Activated naive CD4-positive, alpha-beta T cell treated with anti-CD3 and anti-CD28 coated beads, Interleukin-2, amount 10 ng/mL, durations not matched to agents 7 days and 5 days (primary cell): ENCODE measurements around the gene TMEM74B.
"Not testable (repeated sequence)": the region's sequence is repeated elsewhere in the genome, so short reads cannot be mapped to it uniquely, and the experiment has no call there.

Source experiments
- CTCF ChIA-PET: fragments of 350-600 bp; sonication (Branson Sonifier 250); formaldehyde crosslinking; loops from one replicate; lab custom pipeline; 2021; ENCODE audit warnings: antibody characterized with exemption; lab: Charles Lee
- DNase-seq: peaks from one replicate; pipeline ENCODE4 v3.0.0-alpha.2; 2020
- H3K27ac Mint-ChIP-seq: one replicate; pipeline ENCODE4 v1.8.0; 2021; ENCODE audit warnings: mild to moderate bottlenecking, moderate library complexity, mixed read lengths
- H3K27me3 Mint-ChIP-seq: one replicate; pipeline ENCODE4 v1.8.0; 2021; ENCODE audit warnings: mild to moderate bottlenecking, mixed read lengths
- H3K36me3 Mint-ChIP-seq: one replicate; pipeline ENCODE4 v1.8.0; 2021; ENCODE audit warnings: mixed read lengths
- H3K4me1 Mint-ChIP-seq: one replicate; pipeline ENCODE4 v1.8.0; 2021; ENCODE audit warnings: mixed read lengths
- H3K4me3 Mint-ChIP-seq: one replicate; pipeline ENCODE4 v1.8.0; 2021; ENCODE audit warnings: mild to moderate bottlenecking, moderate library complexity, mixed read lengths
- H3K9me3 Mint-ChIP-seq: one replicate; pipeline ENCODE4 v1.8.0; 2021; ENCODE audit warnings: mixed read lengths

TMEM74B gene

DNA sequence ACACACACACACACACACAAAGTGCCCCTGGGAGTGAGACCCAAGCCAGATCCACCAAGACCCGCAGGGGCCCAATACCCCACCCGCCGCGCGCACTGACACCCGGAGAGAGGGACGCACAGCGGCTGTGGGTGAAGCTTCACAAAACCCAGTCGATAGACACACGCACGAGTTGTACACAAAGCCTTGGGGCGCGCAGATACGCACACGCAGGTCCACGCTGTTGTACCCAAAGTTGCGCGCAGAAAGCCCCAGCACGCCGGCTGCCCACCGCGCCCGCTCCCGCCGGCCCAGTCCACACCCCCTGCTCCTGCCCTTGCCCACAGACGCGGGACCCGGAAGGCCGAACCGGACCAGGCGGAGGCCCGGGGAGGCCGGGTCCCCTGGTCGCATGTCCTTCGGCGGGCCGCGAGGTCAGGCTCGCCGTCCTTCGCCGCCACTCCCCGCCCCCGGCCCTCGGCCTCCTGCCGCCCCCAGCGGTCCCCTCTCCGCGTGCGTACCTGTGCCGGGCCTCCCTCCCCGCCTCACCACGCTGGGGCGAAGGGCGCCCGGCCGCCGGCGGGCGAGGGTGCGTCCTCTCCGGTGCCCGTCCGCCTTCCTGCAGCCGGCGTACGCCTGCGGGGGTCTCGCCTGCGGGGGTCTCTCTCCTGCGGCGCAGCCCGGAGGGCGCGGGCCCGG is at the start of gene TMEM74B:
TSS of gene TMEM74B (minus strand) at position 344 of the 678 bp plus-strand sequence. CDS start 1,180 bp downstream, outside the sequence.
- H3K4me1 Mint-ChIP-seq = peaks cover 11% of the 10 kb centered on the region
- no peak within 1 kb of the TSS for H3K27ac Mint-ChIP-seq
- H3K9me3 Mint-ChIP-seq = no peaks in the 10 kb centered on the region
- H3K4me3 Mint-ChIP-seq = peak within 1 kb of the TSS; percentile 71
- CTCF ChIA-PET = interaction anchor here (0.7 to 1.2 kb wide), 4 partner anchors 9 to 128 kb away, joined by 3 to 4 read pairs (median 4); no protein-coding TSS in a partner anchor
- no peak for DNase-seq
- no peaks in the 10 kb centered on the region for H3K36me3 Mint-ChIP-seq
- peaks cover 38% of the 10 kb centered on the region for H3K27me3 Mint-ChIP-seq

GRCh38 chr20:1232286-1233111 is 47.7 kb upstream of the TMEM74B start:
- peaks cover 6% of the 10 kb centered on the region for H3K27me3 Mint-ChIP-seq
- no peak overlapping the region for H3K27ac Mint-ChIP-seq
- H3K4me3 Mint-ChIP-seq = no peak overlapping the region
- H3K36me3 Mint-ChIP-seq = no peaks in the 10 kb centered on the region
- no peak for DNase-seq
- peaks cover 11% of the 10 kb centered on the region for H3K4me1 Mint-ChIP-seq
- H3K9me3 Mint-ChIP-seq = no peaks in the 10 kb centered on the region
- CTCF ChIA-PET = no interaction called here

DNA sequence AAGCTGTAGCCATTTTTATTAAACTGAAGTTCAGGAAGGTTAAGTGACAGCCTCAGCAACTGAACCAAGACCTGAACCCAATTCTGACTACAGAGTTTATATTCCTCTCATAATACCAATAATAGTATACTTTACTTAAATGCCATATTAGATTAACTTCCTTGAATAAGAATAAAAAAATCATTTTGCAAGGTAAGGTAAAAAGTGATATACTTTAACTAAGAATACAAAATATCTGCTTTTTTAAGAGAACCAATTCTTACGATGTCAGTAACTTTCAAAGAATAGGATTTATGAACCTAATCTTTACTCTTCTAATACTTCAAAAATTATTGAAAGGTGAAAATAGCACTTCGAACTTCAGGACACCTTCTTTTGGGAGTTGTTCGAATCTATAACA is 44.8 kb upstream of the TMEM74B start:
- H3K4me1 Mint-ChIP-seq = peaks cover 20% of the 10 kb centered on the region
- H3K36me3 Mint-ChIP-seq = no peaks in the 10 kb centered on the region
- no peaks in the 10 kb centered on the region for H3K9me3 Mint-ChIP-seq
- no peak for DNase-seq
- no peak overlapping the region for H3K4me3 Mint-ChIP-seq
- CTCF ChIA-PET = no interaction called here
- H3K27ac Mint-ChIP-seq = no peak overlapping the region
- peaks cover 29% of the 10 kb centered on the region for H3K27me3 Mint-ChIP-seq

DNA sequence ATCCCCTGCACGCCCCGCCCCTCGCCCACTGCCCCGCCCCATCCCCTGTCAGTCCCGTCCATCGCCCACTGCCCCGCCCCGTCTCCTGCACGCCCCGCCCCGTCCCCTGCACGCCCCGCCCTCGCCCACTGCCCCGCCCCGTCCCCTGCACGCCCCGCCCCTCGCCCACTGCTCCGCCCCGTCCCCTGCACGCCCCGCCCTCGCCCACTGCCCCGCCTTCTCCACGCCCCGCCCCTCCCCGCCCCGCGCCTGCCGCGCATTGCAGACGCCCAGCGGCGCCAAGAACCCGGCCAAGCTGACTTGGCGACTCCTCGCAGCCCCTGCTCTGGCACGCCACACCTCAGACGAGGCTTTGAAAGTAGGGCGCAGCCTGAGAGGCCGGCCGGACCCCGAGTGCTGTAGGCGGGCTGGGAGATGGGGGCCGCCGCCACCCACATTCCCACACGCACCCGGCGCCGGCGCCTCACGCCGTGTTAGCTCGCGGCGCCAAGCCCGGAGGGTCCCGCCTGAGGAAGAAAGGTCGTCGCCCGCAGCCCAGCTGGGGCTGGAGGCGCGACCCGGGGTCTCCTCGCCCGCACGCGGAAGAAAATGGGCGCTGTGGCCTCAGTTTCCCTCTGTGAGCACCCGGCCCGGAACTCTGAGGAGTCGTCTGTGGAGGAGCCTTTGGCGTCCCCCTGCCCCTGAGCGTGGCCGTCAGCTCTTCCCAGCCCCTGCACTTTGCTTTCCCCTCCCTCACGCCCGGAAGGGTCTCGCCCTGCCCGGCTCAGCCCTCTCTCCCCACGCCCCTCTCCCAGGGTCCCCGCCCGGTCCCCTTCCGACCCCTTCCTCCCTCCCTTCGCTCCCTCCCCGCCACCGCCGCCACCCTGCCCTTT is 41.2 kb upstream of the TMEM74B start, which contains the start of gene RAD21L1:
TSS of gene RAD21L1 (plus strand) at position 262 of the 872 bp plus-strand sequence. CDS start 2,410 bp downstream, outside the sequence.
- H3K4me1 Mint-ChIP-seq = peaks cover 19% of the 10 kb centered on the region
- peak within 1 kb of the TSS; percentile 25 for H3K27ac Mint-ChIP-seq
- H3K4me3 Mint-ChIP-seq = peak within 1 kb of the TSS; percentile 79
- peaks cover 2% of the 10 kb centered on the region for H3K9me3 Mint-ChIP-seq
- DNase-seq = peak; percentile 87
- no peaks in the 10 kb centered on the region for H3K36me3 Mint-ChIP-seq
- CTCF ChIA-PET = interaction anchor here (1.2 kb wide), 2 partner anchors 13 to 44 kb away, joined by 3 to 4 read pairs; no protein-coding TSS in a partner anchor
- H3K27me3 Mint-ChIP-seq = peaks cover 52% of the 10 kb centered on the region

DNA sequence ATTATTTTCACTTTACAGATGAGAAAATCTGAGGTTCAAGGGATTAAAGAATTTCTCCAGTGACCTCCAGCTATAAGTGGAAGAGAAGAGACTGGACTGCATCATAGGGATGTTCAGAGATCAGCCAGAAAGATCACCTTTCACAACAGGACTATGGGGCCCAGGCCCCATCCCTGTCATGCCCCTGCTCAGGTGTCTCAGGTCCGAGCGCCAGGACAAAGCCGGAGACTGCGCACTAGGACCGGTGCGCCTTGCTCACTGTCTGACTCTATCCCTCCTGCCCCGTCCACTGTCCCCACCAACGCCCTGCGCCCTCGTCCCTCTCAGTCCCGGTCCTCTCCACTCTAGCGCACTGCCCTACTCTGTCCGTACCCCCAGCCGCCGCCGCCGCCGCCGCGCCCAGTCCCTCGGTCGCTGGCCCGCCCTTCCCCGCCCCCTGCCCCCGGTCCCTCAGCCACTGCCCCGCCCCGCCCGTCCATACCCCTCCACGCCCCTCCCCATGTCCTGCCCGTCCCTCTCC is 40.5 kb upstream of the TMEM74B start:
- Mint-ChIP-seq H3K4me3 (peak overlapping the region; percentile 71), H3K27ac (peak overlapping the region; percentile 25), H3K4me1 (peaks cover 19% of the 10 kb centered on the region), H3K36me3 (no peaks in the 10 kb centered on the region), H3K27me3 (peaks cover 59% of the 10 kb centered on the region), H3K9me3 (peaks cover 2% of the 10 kb centered on the region)
- no peak for DNase-seq
- CTCF ChIA-PET = interaction anchor here (1.2 kb wide), 1 partner anchor 12 kb away, joined by 4 read pairs; no protein-coding TSS in a partner anchor

- Mint-ChIP-seq H3K4me3 (peak overlapping the region; percentile 1), H3K27ac (no peak overlapping the region), H3K9me3 (peaks cover 2% of the 10 kb centered on the region), H3K4me1 (peaks cover 19% of the 10 kb centered on the region), H3K36me3 (no peaks in the 10 kb centered on the region), H3K27me3 (peaks cover 62% of the 10 kb centered on the region)
- CTCF ChIA-PET = no interaction called here
- DNase-seq = no peak
These were observed 39.6 kb upstream of the TMEM74B start for GRCh38 chr20:1224205-1224890.

DNA sequence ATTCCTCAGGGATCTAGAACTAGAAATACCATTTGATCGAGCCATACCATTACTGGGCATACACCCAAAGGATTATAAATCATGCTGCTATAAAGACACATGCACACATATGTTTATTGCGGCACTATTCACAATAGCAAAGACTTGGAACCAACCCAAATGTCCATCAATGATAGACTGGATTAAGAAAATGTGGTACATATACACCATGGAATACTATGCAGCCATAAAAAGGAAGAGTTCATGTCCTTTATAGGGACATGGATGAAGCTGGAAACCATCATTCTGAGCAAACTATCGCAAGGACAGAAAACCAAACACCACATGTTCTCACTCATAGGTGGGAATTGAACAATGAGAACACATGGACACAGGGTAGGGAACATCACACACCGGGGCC is 38.0 kb upstream of the TMEM74B start:
- H3K4me3 Mint-ChIP-seq, DNase-seq, CTCF ChIA-PET, H3K36me3 Mint-ChIP-seq, H3K9me3 Mint-ChIP-seq, H3K27ac Mint-ChIP-seq: not testable (repeated sequence)
- H3K4me1 Mint-ChIP-seq = peaks cover 19% of the 10 kb centered on the region
- H3K27me3 Mint-ChIP-seq = peaks cover 62% of the 10 kb centered on the region

- H3K4me3 Mint-ChIP-seq, H3K36me3 Mint-ChIP-seq, H3K9me3 Mint-ChIP-seq, CTCF ChIA-PET: not testable (repeated sequence)
- DNase-seq = peak; percentile 38
- H3K4me1 Mint-ChIP-seq = peaks cover 46% of the 10 kb centered on the region
- H3K27ac Mint-ChIP-seq = peak overlapping the region; percentile 58
- peaks cover 30% of the 10 kb centered on the region for H3K27me3 Mint-ChIP-seq
These were observed 32.0 kb upstream of the TMEM74B start for GRCh38 chr20:1216527-1217427.

DNA sequence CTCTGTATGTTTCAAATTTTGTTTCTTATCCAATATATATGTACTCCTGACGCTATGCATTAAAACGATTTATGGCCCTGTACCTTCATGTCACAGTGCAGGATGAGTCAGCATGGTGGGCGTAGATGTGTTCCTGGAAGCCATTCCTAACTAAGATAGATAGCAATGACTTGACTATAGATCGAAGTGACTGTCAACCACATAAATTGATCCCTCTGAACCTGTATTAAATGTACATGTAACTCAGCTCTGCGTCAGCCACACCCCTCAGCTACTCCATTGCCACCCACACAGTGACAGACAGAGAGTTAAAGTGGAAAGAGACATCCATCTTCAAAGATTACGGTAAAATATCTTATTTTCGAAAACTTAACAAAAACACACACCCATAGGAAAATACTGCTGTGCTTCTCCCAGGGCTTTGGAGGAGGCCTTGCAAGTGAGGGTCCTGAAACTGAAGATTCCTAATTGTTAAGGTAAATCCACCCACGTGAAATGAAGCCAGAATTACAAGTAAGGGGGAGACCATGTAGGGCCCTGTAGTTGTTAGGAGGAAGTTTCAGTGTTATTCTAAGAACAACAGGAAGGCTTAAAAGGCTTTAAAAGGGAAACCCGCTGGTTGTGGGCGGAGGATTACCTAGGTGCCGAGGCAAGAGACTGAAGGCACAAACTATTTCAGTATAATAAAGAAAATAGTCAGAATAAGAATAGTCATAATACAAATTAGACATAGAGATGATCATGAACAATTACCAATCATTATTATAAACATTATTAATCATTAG is 30.8 kb upstream of the TMEM74B start:
- peak overlapping the region; percentile 19 for H3K4me3 Mint-ChIP-seq
- H3K4me1 Mint-ChIP-seq = peaks cover 46% of the 10 kb centered on the region
- no peaks in the 10 kb centered on the region for H3K9me3 Mint-ChIP-seq
- H3K27me3 Mint-ChIP-seq = peaks cover 18% of the 10 kb centered on the region
- peak overlapping the region; percentile 88 for H3K27ac Mint-ChIP-seq
- peaks cover 1% of the 10 kb centered on the region for H3K36me3 Mint-ChIP-seq
- DNase-seq = peak; percentile 60
- CTCF ChIA-PET = interaction anchor here (1.3 kb wide), 1 partner anchor 10 kb away, joined by 3 read pairs; no protein-coding TSS in a partner anchor

DNA sequence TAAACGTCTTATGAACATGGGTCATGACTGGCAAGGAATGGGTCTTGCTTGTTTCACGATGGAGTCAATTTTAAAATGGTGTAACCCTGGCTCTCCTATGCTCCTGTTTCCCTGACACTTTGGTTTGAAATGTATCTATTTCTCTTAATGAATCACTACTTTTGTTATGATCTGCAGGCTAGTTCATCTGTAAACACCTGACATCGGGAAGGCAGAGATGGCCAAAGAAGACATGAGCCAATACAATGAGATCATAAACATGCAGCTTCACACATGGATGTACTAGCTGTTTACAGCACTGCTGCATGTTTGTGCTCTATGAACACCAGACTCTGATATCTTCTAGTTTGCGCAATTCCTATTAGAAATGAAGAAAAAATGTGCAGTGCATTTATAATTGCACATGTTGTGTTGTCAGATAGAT is 30.1 kb upstream of the TMEM74B start:
- Mint-ChIP-seq H3K27ac (no peak overlapping the region), H3K27me3 (peaks cover 12% of the 10 kb centered on the region), H3K4me1 (peaks cover 46% of the 10 kb centered on the region), H3K9me3 (no peaks in the 10 kb centered on the region), H3K36me3 (peaks cover 1% of the 10 kb centered on the region), H3K4me3 (no peak overlapping the region)
- DNase-seq = no peak
- CTCF ChIA-PET = interaction anchor here (1.3 to 2.2 kb wide), 2 partner anchors 10 to 106 kb away, joined by 3 to 17 read pairs; no protein-coding TSS in a partner anchor

DNA sequence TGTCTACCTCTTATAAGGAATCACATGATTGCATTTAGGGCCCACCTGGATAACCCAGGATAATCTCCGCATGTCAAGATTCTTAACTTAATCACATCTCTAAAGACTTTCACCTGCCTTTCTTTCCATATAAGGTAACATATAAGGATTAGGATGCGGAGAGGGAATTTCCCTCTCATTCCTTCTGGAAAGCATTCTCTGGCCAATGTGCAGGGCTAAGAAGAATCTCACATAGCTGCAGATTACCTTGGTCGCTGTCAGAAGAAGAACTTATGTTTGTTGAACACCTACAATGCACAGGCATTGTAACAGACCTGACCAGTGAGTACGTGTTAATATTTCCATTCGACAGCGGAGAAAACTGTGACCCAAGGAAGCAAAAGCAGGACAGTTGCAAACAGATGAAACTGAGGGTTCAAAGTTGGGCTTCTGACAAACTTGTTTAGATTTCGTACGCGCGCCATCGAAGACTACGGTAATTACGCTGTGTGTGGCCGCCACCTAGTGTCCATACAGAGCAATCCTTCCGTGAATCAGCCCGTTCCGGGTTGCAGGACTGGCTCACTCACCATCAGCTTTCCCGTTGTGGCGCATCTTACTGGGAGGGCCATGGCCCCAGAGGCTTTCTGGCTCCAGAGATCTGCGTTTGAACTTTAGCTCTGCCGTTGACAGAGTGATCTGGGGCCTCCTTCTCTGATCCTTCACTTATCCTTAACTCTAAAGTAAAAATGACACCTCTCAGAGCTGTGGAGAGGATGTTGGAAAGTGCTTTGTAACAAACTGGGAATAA is 28.0 kb upstream of the TMEM74B start:
- CTCF ChIA-PET = interaction anchor here (0.5 to 3.1 kb wide), 25 partner anchors 10 to 665 kb away, joined by 3 to 17 read pairs (median 4); partner anchors contain the start of genes C20orf202 and RAD21L1
- peaks cover under 1% of the 10 kb centered on the region for H3K36me3 Mint-ChIP-seq
- peaks cover 46% of the 10 kb centered on the region for H3K4me1 Mint-ChIP-seq
- H3K27ac Mint-ChIP-seq = no peak overlapping the region
- no peak overlapping the region for H3K4me3 Mint-ChIP-seq
- peak; percentile 80 for DNase-seq
- H3K9me3 Mint-ChIP-seq = no peaks in the 10 kb centered on the region
- H3K27me3 Mint-ChIP-seq = peaks cover 21% of the 10 kb centered on the region
